Activated CD8-positive, alpha-beta T cell treated with anti-CD3 and anti-CD28 coated beads for 36 hours (primary cell): ENCODE results near the gene SHC1. TPM values are rescaled to one million over a fixed set of nuclear protein-coding genes. Genes with fewer than 3 reads are reported as not detected.

Experiments used
- ATAC-seq: fragments of 200-7000 bp; cut with Tn5 transposase; one replicate; pipeline ENCODE4 v1.10.0; 2021; ENCODE audit warnings: mild to moderate bottlenecking, moderate library complexity
- CTCF ChIA-PET: fragments of 350-600 bp; sonication (Branson Sonifier 250); formaldehyde crosslinking; loops from one replicate; lab custom pipeline; 2021; ENCODE audit warnings: antibody characterized with exemption; lab: Charles Lee
- POLR2A ChIA-PET: fragments of 350-600 bp; sonication (Branson Sonifier 250); formaldehyde crosslinking; loops from one replicate; lab custom pipeline; 2021; ENCODE audit warnings: antibody characterized with exemption; lab: Charles Lee
- DNase-seq: peaks from one replicate; pipeline ENCODE4 v3.0.0-alpha.2; 2020
- H3K27ac Mint-ChIP-seq: one replicate; pipeline ENCODE4 v1.8.0; 2021; ENCODE audit warnings: mild to moderate bottlenecking, mixed read lengths
- H3K27me3 Mint-ChIP-seq: one replicate; pipeline ENCODE4 v1.8.0; 2021; ENCODE audit warnings: mixed read lengths
- H3K36me3 Mint-ChIP-seq: one replicate; pipeline ENCODE4 v1.8.0; 2021; ENCODE audit warnings: low read depth, mixed read lengths
- H3K4me1 Mint-ChIP-seq: one replicate; pipeline ENCODE4 v1.8.0; 2021; ENCODE audit warnings: low read depth, mixed read lengths
- H3K4me3 Mint-ChIP-seq: one replicate; pipeline ENCODE4 v1.8.0; 2021; ENCODE audit warnings: mild to moderate bottlenecking, moderate library complexity, mixed read lengths
- H3K9me3 Mint-ChIP-seq: one replicate; pipeline ENCODE4 v1.8.0; 2021; ENCODE audit warnings: mixed read lengths
- intact Hi-C: fragments of 100-400 bp; cut with micrococcal nuclease; formaldehyde crosslinking; loops from one replicate; pipeline ENCODE4 v1.10.0; 2022
- total RNA-seq, 2 experiments: library from RNA; stranded (reverse); gene quantifications; one replicate each; pipeline ENCODE4 v1.2.3, GENCODE V29; 2021
- TF ChIP-seq, protein P1 (sequence below): fragments of 200-600 bp; IDR thresholded peaks from one replicate; pipeline ENCODE4 v1.8.0; 2022; ENCODE audit warnings: antibody characterized with exemption, mild to moderate bottlenecking

The SHC1 gene
- total RNA-seq, 2 experiments from 2014 or later, result 32.3 to 34.2 TPM

DNA sequence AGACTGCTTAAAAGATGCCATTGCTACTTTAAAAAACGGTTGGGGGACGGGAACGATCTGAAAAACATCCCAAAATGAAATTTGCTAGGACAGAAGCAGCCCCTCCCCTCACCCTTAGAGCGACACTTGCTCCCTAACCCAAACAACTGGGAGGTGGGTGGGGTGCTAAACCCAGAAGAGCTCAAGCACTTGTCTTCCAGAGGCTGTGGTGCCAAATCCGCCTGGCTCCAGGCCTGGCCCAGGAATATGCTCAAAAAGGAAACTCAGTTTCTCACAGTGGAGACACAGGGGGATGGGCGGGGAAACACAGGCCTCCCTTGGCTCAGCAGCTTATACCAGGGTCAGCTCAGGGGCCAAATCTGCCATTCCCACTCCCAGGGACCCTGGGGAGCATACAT is 14.0 kb downstream of the SHC1 start:
- intact Hi-C loops, result no loop called here
- CTCF ChIA-PET, result interaction anchor here (0.9 to 6.7 kb wide), 9 partner anchors 14 to 211 kb away, joined by 3 to 49 read pairs (median 10); partner anchors contain the start of genes ADAM15, LENEP, PMVK and SHC1

DNA sequence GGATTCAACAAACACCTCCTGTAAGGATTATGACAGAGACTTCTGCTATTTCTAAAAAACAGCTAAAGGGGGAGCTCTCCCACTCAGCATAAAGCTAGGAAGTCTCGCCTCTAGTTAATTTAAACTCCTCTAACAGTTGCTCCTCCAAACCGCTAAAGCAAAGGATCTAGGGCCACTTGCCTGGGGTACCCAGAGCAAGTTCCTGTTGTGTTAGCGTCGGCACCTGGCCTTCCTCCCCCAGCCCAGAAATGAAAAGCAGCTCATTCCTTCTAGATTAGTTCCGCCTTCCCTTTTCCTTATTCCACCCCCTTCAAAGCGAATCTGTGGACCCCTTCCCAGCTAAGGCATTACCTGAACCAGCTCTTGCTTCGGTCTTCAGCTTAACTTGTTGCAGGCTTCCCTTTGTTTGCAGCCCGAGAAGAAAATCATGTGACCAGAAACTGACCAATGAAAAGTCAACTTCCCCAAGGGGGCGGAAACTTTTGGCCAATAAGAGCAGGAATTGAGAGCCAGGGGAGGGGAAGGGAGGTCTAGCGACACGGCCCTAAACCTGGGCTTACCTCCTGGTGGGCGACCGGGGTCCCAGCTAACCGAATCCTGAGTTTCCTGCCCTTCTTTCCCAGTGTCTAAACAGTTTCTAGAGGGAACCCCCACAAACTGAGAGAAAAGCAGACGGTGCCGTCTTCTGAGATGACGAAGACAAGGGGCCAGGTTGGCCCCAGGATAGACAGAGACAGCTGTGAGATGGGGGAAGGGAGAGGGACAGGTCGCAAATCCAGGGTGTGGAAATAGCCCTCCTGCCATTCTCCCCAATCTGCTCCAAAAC is 14.6 kb downstream of the SHC1 start, which contains the start of gene PBXIP1:
PBXIP1 (minus strand) TSS at position 382 of the 826 bp plus-strand sequence. CDS start 2,378 bp downstream, outside the sequence.
- DNase-seq (peak; percentile 86), ATAC-seq (peak; percentile 49)
- no peaks in the 10 kb centered on the region for H3K9me3 Mint-ChIP-seq
- peak within 1 kb of the TSS; percentile 97 for H3K27ac Mint-ChIP-seq
- H3K4me1 Mint-ChIP-seq, result peaks cover 69% of the 10 kb centered on the region
- TF ChIP-seq, protein P1, sequence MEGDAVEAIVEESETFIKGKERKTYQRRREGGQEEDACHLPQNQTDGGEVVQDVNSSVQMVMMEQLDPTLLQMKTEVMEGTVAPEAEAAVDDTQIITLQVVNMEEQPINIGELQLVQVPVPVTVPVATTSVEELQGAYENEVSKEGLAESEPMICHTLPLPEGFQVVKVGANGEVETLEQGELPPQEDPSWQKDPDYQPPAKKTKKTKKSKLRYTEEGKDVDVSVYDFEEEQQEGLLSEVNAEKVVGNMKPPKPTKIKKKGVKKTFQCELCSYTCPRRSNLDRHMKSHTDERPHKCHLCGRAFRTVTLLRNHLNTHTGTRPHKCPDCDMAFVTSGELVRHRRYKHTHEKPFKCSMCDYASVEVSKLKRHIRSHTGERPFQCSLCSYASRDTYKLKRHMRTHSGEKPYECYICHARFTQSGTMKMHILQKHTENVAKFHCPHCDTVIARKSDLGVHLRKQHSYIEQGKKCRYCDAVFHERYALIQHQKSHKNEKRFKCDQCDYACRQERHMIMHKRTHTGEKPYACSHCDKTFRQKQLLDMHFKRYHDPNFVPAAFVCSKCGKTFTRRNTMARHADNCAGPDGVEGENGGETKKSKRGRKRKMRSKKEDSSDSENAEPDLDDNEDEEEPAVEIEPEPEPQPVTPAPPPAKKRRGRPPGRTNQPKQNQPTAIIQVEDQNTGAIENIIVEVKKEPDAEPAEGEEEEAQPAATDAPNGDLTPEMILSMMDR, result peak; percentile 26
- ChIA-PET CTCF (interaction anchor here (0.7 to 6.7 kb wide), 17 partner anchors 15 to 286 kb away, joined by 3 to 49 read pairs (median 4); partner anchors contain the start of genes ADAM15, KRTCAP2, LENEP and PMVK), POLR2A (interaction anchor here (0.8 to 3.3 kb wide), 13 partner anchors 9 to 366 kb away, joined by 3 to 11 read pairs (median 4); partner anchors contain the start of genes FLAD1, PMVK and ZBTB7B)
- intact Hi-C loops, result no loop called here
- peak within 1 kb of the TSS; percentile 91 for H3K4me3 Mint-ChIP-seq
- H3K27me3 Mint-ChIP-seq, result no peaks in the 10 kb centered on the region
- peaks cover 13% of the 10 kb centered on the region for H3K36me3 Mint-ChIP-seq

More for the DNA sequence above, 14.0 kb downstream of the SHC1 start:
- no peak for ATAC-seq
- Mint-ChIP-seq H3K36me3 (peaks cover 16% of the 10 kb centered on the region), H3K27ac (peak overlapping the region; percentile 97), H3K27me3 (no peaks in the 10 kb centered on the region), H3K4me3 (peak overlapping the region; percentile 91), H3K9me3 (no peaks in the 10 kb centered on the region), H3K4me1 (peaks cover 67% of the 10 kb centered on the region)
- DNase-seq, result no peak
- TF ChIP-seq, protein P1, result no peak
- POLR2A ChIA-PET, result interaction anchor here (0.8 to 3.3 kb wide), 9 partner anchors 8 to 59 kb away, joined by 3 to 11 read pairs (median 4); partner anchors contain the start of gene FLAD1

DNA sequence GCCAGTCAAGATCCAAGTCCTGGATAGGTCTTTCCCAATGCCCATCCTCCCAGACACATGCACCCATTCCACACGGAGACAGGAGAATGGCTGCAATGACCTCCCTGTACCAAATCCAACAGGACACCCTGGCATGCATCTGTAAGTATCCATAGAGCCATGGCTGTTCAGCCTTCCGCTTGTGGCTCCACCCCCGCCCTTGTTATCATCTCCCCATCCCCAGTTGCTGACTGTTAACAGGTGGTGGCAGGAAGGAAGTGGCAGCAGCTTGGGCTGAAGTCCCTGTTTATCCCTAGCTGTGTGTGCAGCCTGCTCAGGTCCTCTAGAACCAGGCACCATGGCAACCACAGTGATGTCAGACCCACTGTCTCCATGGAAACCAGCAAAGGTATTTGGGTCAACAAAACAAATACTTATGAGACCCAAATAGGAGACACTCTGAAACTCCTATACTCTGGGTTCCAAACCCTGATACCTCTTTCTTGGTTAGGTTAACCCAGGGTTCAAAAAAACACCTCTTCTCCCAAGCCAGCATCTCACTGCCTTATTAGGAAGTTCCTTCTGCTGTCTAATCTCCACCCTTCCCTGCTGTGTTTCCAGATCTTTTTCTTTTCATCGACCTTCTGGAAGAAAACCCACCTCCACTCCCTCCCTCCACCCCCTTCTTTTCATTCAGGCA is 15.4 kb downstream of the SHC1 start:
- H3K36me3 Mint-ChIP-seq, result peaks cover 13% of the 10 kb centered on the region
- POLR2A ChIA-PET, result interaction anchor here (0.9 to 3.3 kb wide), 10 partner anchors 9 to 365 kb away, joined by 3 to 11 read pairs (median 5); partner anchors contain the start of genes FLAD1, PMVK and ZBTB7B
- peaks cover 70% of the 10 kb centered on the region for H3K4me1 Mint-ChIP-seq
- ATAC-seq (peak; percentile 85), DNase-seq (peak; percentile 94)
- CTCF ChIA-PET, result interaction anchor here (0.7 to 6.7 kb wide), 15 partner anchors 15 to 285 kb away, joined by 3 to 49 read pairs (median 4); partner anchors contain the start of genes ADAM15, KRTCAP2, LENEP and PMVK
- H3K27ac Mint-ChIP-seq, result peak overlapping the region; percentile 97
- intact Hi-C loops, result no loop called here
- H3K27me3 Mint-ChIP-seq, result no peaks in the 10 kb centered on the region
- TF ChIP-seq, protein P1, result no peak
- H3K9me3 Mint-ChIP-seq, result no peaks in the 10 kb centered on the region
- peak overlapping the region; percentile 91 for H3K4me3 Mint-ChIP-seq

DNA sequence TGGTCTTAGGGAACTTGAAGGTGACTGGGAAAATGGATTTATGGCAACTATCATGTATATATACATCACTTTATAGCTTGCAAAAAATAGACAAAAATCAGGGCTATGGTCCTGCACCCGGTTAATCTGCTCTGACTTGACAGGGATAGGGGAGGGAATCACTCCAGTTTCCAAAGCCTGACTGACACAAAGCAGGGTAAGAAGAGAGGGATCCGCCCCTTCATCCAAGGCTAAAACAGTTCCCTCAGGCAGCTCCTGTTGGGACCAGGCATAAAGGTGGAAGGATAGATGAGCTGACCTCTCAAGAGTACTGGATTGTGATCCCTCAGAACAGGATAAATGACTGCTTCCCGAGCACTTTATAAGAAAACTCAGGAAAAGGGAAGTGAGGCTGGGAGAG is 16.0 kb downstream of the SHC1 start:
- intact Hi-C loops, result no loop called here
- DNase-seq (no peak), ATAC-seq (no peak)
- Mint-ChIP-seq H3K4me1 (peaks cover 67% of the 10 kb centered on the region), H3K36me3 (peaks cover 10% of the 10 kb centered on the region), H3K27me3 (no peaks in the 10 kb centered on the region), H3K4me3 (peak overlapping the region; percentile 91), H3K27ac (peak overlapping the region; percentile 97), H3K9me3 (no peaks in the 10 kb centered on the region)
- ChIA-PET CTCF (interaction anchor here (1.6 to 6.7 kb wide), 7 partner anchors 16 to 107 kb away, joined by 3 to 49 read pairs (median 12); partner anchors contain the start of genes ADAM15, PMVK and SHC1), POLR2A (interaction anchor here (1.4 to 3.3 kb wide), 4 partner anchors 18 to 165 kb away, joined by 3 to 11 read pairs (median 7); partner anchors contain the start of genes FLAD1 and PMVK)
- TF ChIP-seq, protein P1, result no peak
